ENCODE results near the gene MAN2B2. TPM values are rescaled to one million over a fixed set of nuclear protein-coding genes. Genes with fewer than 3 reads are reported as not detected.
A peak's percentile ranks its signal among the peaks of the same experiment; 100 is the strongest.

MAN2B2 gene
- total RNA-seq, 1 experiment from 2014 or later, result 8.5 TPM

DNA sequence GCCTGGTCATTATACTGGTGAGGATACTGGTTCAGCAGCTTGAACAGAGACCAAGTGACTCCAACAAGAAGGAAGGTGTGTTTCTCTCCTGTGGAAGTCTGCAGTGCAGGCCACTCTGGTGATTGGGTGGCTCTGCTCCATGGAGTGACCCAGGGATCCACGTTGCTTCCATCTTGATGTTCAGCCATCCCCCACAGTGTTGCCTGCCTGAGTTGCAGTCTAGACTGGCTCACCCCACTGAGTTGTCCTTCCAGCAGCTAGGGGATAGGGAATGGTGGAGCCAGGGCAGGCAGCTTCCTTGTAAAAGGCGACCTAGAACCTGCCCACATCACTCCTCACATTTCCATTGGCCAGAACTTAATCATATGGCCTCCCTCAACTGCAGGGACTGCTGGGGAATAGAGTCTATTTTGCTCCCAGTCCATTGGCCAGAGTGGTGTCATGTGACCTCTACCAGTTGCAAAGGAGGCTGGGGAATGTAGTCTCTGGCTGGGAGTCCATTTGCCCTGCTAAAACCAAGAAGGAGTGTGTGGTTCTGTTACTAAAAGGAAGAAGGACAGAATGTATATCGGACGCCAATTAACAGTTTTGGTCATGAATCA, 8.0 kb downstream of the MAN2B2 start:
- H3K27me3 ChIP-seq (ENCODE audit: low read length), result no peaks in the 10 kb centered on the region
- ChIA-PET POLR2A (ENCODE audit: unreplicated experiment) (no interaction called here), CTCF (no interaction called here)
- peaks cover 3% of the 10 kb centered on the region for H3K36me3 ChIP-seq (ENCODE audit: low read depth, low read length)
- intact Hi-C loops (cut with micrococcal nuclease), result no loop called here
- H4K20me1 ChIP-seq (ENCODE audit: low read length), result no peaks in the 10 kb centered on the region
- no peak overlapping the region for H3K4me3 ChIP-seq (ENCODE audit: low read length)
- no peak overlapping the region for H3K4me2 ChIP-seq (ENCODE audit: low read length)
- H3K9me2 ChIP-seq (replicated peaks; ENCODE audit: low read length), result no peaks in the 10 kb centered on the region
- H2AFZ ChIP-seq (ENCODE audit: low read length), result no peak overlapping the region
- DNase-seq, result peak; percentile 35
- H3K27ac ChIP-seq (ENCODE audit: low read length), result no peak overlapping the region
- no peaks in the 10 kb centered on the region for H3F3A ChIP-seq (ENCODE audit: low read length, unreplicated experiment)
- no peak overlapping the region for H3K9ac ChIP-seq (ENCODE audit: low read length)
- H3K9me3 ChIP-seq (ENCODE audit: low read length), result no peaks in the 10 kb centered on the region
- H3K79me2 ChIP-seq (ENCODE audit: low read length), result no peaks in the 10 kb centered on the region
- no peaks in the 10 kb centered on the region for H3K4me1 ChIP-seq (ENCODE audit: insufficient read depth, low read length)
- TF ChIP-seq, protein P1, sequence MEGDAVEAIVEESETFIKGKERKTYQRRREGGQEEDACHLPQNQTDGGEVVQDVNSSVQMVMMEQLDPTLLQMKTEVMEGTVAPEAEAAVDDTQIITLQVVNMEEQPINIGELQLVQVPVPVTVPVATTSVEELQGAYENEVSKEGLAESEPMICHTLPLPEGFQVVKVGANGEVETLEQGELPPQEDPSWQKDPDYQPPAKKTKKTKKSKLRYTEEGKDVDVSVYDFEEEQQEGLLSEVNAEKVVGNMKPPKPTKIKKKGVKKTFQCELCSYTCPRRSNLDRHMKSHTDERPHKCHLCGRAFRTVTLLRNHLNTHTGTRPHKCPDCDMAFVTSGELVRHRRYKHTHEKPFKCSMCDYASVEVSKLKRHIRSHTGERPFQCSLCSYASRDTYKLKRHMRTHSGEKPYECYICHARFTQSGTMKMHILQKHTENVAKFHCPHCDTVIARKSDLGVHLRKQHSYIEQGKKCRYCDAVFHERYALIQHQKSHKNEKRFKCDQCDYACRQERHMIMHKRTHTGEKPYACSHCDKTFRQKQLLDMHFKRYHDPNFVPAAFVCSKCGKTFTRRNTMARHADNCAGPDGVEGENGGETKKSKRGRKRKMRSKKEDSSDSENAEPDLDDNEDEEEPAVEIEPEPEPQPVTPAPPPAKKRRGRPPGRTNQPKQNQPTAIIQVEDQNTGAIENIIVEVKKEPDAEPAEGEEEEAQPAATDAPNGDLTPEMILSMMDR (conservative IDR thresholded peaks at IDR 0.05; ENCODE audit: low read depth, low read length), result no peak
- TF ChIP-seq EZH2 (IDR thresholded peaks at IDR 0.05; ENCODE audit: low read length, unreplicated experiment) (no peak), EZH2phosphoT487 (IDR thresholded peaks at IDR 0.05; ENCODE audit: borderline replicate concordance, low read length) (no peak)
- no TSS peak for BruUV-seq (replicated peaks)
- ATAC-seq, result no peak; the same call in 1 of the 2 replicates

DNA sequence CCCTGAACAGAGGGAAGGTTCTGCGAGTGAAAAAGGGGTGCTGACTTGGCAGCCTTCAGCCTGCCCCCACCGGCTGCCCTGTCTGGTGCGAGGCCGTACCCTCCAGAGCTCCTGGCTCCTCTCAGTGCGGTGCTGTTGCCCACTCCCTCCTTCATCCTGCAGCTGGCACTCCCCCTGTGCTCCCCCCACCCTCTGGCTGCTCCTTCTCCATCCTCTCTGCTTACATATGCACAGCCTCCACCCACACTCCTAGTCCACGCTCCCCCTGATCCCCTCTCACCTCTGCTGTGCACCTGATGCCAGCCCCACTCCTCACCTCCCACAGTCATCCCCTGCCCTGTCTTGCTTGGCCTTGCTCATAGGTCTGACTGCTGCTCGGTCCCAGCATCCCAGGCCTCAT, 9.9 kb downstream of the MAN2B2 start:
- ATAC-seq, result no peak
- Histone ChIP-seq H3K27ac (ENCODE audit: low read length) (no peak overlapping the region), H3K4me1 (ENCODE audit: insufficient read depth, low read length) (no peaks in the 10 kb centered on the region), H3K27me3 (ENCODE audit: low read length) (no peaks in the 10 kb centered on the region), H3K4me3 (ENCODE audit: low read length) (no peak overlapping the region), H3K9ac (ENCODE audit: low read length) (no peak overlapping the region), H3K9me3 (ENCODE audit: low read length) (no peaks in the 10 kb centered on the region), H3F3A (ENCODE audit: low read length, unreplicated experiment) (no peaks in the 10 kb centered on the region), H2AFZ (ENCODE audit: low read length) (no peak overlapping the region), H3K79me2 (ENCODE audit: low read length) (no peaks in the 10 kb centered on the region), H4K20me1 (ENCODE audit: low read length) (no peaks in the 10 kb centered on the region), H3K9me2 (replicated peaks; ENCODE audit: low read length) (no peaks in the 10 kb centered on the region), H3K36me3 (ENCODE audit: low read depth, low read length) (no peaks in the 10 kb centered on the region; the same call in none of the 2 replicates), H3K4me2 (ENCODE audit: low read length) (no peak overlapping the region)
- no TSS peak for BruUV-seq (replicated peaks)
- CTCF ChIA-PET, result no interaction called here
- DNase-seq, result no peak
- TF ChIP-seq EZH2phosphoT487 (IDR thresholded peaks at IDR 0.05; ENCODE audit: borderline replicate concordance, low read length), result no peak
- TF ChIP-seq, protein P1 (conservative IDR thresholded peaks at IDR 0.05; ENCODE audit: low read depth, low read length), result no peak
- no peak for TF ChIP-seq EZH2 (IDR thresholded peaks at IDR 0.05; ENCODE audit: low read length, unreplicated experiment)
- POLR2A ChIA-PET (ENCODE audit: unreplicated experiment), result no interaction called here
- intact Hi-C loops (cut with micrococcal nuclease), result no loop called here

GRCh38 chr4:6586715-6587325, 11.8 kb downstream of the MAN2B2 start:
- H3K4me3 ChIP-seq (ENCODE audit: low read length), result no peak overlapping the region
- ATAC-seq (no peak), DNase-seq (no peak)
- POLR2A ChIA-PET (ENCODE audit: unreplicated experiment), result no interaction called here
- no peak overlapping the region for H2AFZ ChIP-seq (ENCODE audit: low read length)
- H3K9me2 ChIP-seq (replicated peaks; ENCODE audit: low read length), result no peaks in the 10 kb centered on the region
- no TSS peak for BruUV-seq (replicated peaks)
- CTCF ChIA-PET, result no interaction called here
- intact Hi-C loops (cut with micrococcal nuclease), result no loop called here
- no peak overlapping the region for H3K4me2 ChIP-seq (ENCODE audit: low read length)
- H3K79me2 ChIP-seq (ENCODE audit: low read length), result no peaks in the 10 kb centered on the region
- no peaks in the 10 kb centered on the region for H3K27me3 ChIP-seq (ENCODE audit: low read length)
- no peaks in the 10 kb centered on the region; the same call in 1 of the 2 replicates for H3K36me3 ChIP-seq (ENCODE audit: low read depth, low read length)
- no peak overlapping the region for H3K9ac ChIP-seq (ENCODE audit: low read length)
- no peaks in the 10 kb centered on the region for H4K20me1 ChIP-seq (ENCODE audit: low read length)
- H3K27ac ChIP-seq (ENCODE audit: low read length), result no peak overlapping the region
- no peaks in the 10 kb centered on the region for H3K9me3 ChIP-seq (ENCODE audit: low read length)
- TF ChIP-seq, protein P1 (conservative IDR thresholded peaks at IDR 0.05; ENCODE audit: low read depth, low read length), result no peak
- no peak for TF ChIP-seq EZH2 (IDR thresholded peaks at IDR 0.05; ENCODE audit: low read length, unreplicated experiment)
- no peak for TF ChIP-seq EZH2phosphoT487 (IDR thresholded peaks at IDR 0.05; ENCODE audit: borderline replicate concordance, low read length)
- no peaks in the 10 kb centered on the region for H3K4me1 ChIP-seq (ENCODE audit: insufficient read depth, low read length)
- H3F3A ChIP-seq (ENCODE audit: low read length, unreplicated experiment), result no peaks in the 10 kb centered on the region
